Smooth muscle cell (in vitro differentiated cells): ENCODE measurements around the gene TMEM163. TPM values are rescaled to one million over a fixed set of nuclear protein-coding genes. Genes with fewer than 3 reads are reported as not detected.

Experiments
- DNase-seq: peaks from one replicate; lab custom pipeline; 2025; ENCODE audit not compliant: unreplicated experiment; lab: John Stamatoyannopoulos, UW
- H2AFZ ChIP-seq: fragments of 200-600 bp; sonication (generic); 2 replicates; pipeline ENCODE4 v1.6.0; 2016; ENCODE audit warnings: antibody characterized with exemption, low read depth, mild to moderate bottlenecking
- H3F3A ChIP-seq: fragments of 200-600 bp; sonication (generic); 2 replicates; pipeline ENCODE4 v1.6.0; 2017; ENCODE audit warnings: antibody characterized with exemption, low read depth
- H3K27ac ChIP-seq: fragments of 200-600 bp; sonication (generic); 2 replicates; pipeline ENCODE4 v1.5.1; 2016; ENCODE audit warnings: low read depth, mild to moderate bottlenecking
- H3K27me3 ChIP-seq: fragments of 200-600 bp; sonication (generic); 2 replicates; pipeline ENCODE4 v1.6.1; 2016; ENCODE audit warnings: low read depth, mild to moderate bottlenecking
- H3K36me3 ChIP-seq: fragments of 200-600 bp; sonication (generic); 2 replicates; pipeline ENCODE4 v1.5.1; 2016; ENCODE audit warnings: low read depth
- H3K4me1 ChIP-seq: fragments of 200-600 bp; sonication (generic); 2 replicates; pipeline ENCODE4 v1.5.1; 2016; ENCODE audit warnings: low read depth
- H3K4me2 ChIP-seq: fragments of 200-600 bp; sonication (generic); 2 replicates; pipeline ENCODE4 v1.6.0; 2016; ENCODE audit warnings: mild to moderate bottlenecking
- H3K4me3 ChIP-seq: fragments of 200-600 bp; sonication (generic); 2 replicates; pipeline ENCODE4 v1.5.1; 2016; ENCODE audit warnings: mild to moderate bottlenecking
- H3K79me2 ChIP-seq: fragments of 200-600 bp; sonication (generic); 2 replicates; pipeline ENCODE4 v1.6.0; 2016; ENCODE audit warnings: low read depth, mild to moderate bottlenecking
- H3K9ac ChIP-seq: fragments of 200-600 bp; sonication (generic); 2 replicates; pipeline ENCODE4 v1.6.0; 2016; ENCODE audit warnings: low read depth
- H3K9me3 ChIP-seq: fragments of 200-600 bp; sonication (generic); replicated peaks from 2 replicates; pipeline ENCODE4 v1.5.1; 2016; ENCODE audit warnings: low read depth
- H4K20me1 ChIP-seq: fragments of 200-600 bp; sonication (generic); 2 replicates; pipeline ENCODE4 v1.6.0; 2016; ENCODE audit warnings: low read depth
- CTCF ChIP-seq: fragments of 200-600 bp; sonication (generic); IDR thresholded peaks from 2 replicates; pipeline ENCODE4 v1.5.1; 2017; ENCODE audit warnings: borderline replicate concordance, mild to moderate bottlenecking, antibody characterized with exemption; ENCODE audit not compliant: insufficient read depth, poor library complexity, severe bottlenecking
- WGBS: methylation state at CpG from one replicate; pipeline ENCODE4 v1.1.7; 2016; ENCODE audit warnings: low lambda C conversion rate; 5-methylcytosine and 5-hydroxymethylcytosine counted together
- polyA plus RNA-seq: library from polyadenylated mRNA; unstranded; fragments of >200 nt; fragmentation: Nextera tagmentation; extraction: Ambion mirVana; gene quantifications from 2 replicates; pipeline ENCODE4 v1.2.1, GENCODE V29; 2016
- total RNA-seq: library from RNA; depleted of rRNA; stranded (reverse); fragments of >200 nt; gene quantifications from 2 replicates; pipeline ENCODE4 v1.2.3, GENCODE V29; 2014

Gene TMEM163
- total and polyA plus RNA-seq, 2 experiments from 2014 or later, result 0.31 TPM; not detected in 1

GRCh38 chr2:134446383-134447017 lies 272.3 kb downstream of the TMEM163 start:
- H3K4me2 ChIP-seq, result peak overlapping the region; percentile 62

GRCh38 chr2:134445985-134446382 lies 272.8 kb downstream of the TMEM163 start:
- no peak overlapping the region for H3K4me3 ChIP-seq
- no peaks in the 10 kb centered on the region for H3K9me3 ChIP-seq
- H3K27ac ChIP-seq, result no peak overlapping the region
- WGBS, result 93% methylated on average over 11 of the region's 11 CpGs
- H3K79me2 ChIP-seq, result no peaks in the 10 kb centered on the region
- H3K4me2 ChIP-seq, result no peak overlapping the region
- peaks cover 3% of the 10 kb centered on the region for H4K20me1 ChIP-seq
- H3F3A ChIP-seq, result no peaks in the 10 kb centered on the region
- no peaks in the 10 kb centered on the region for H3K36me3 ChIP-seq
- no peak for TF ChIP-seq CTCF
- no peak overlapping the region for H2AFZ ChIP-seq
- H3K27me3 ChIP-seq, result no peaks in the 10 kb centered on the region
- DNase-seq, result no peak
- H3K4me1 ChIP-seq, result no peaks in the 10 kb centered on the region
- H3K9ac ChIP-seq, result no peak overlapping the region

More at GRCh38 chr2:134446383-134447017, 272.3 kb downstream of the TMEM163 start:
- Histone ChIP-seq H3K4me3 (no peak overlapping the region), H3K79me2 (no peaks in the 10 kb centered on the region), H3K9ac (no peak overlapping the region), H3K36me3 (no peaks in the 10 kb centered on the region), H3K27me3 (no peaks in the 10 kb centered on the region), H3K27ac (no peak overlapping the region), H3K9me3 (no peaks in the 10 kb centered on the region), H2AFZ (no peak overlapping the region), H3K4me1 (no peaks in the 10 kb centered on the region), H3F3A (no peaks in the 10 kb centered on the region), H4K20me1 (peaks cover 6% of the 10 kb centered on the region)
- DNase-seq, result peak; percentile 5
- WGBS, result 57% methylated on average over 8 of the region's 8 CpGs
- no peak for TF ChIP-seq CTCF

DNA sequence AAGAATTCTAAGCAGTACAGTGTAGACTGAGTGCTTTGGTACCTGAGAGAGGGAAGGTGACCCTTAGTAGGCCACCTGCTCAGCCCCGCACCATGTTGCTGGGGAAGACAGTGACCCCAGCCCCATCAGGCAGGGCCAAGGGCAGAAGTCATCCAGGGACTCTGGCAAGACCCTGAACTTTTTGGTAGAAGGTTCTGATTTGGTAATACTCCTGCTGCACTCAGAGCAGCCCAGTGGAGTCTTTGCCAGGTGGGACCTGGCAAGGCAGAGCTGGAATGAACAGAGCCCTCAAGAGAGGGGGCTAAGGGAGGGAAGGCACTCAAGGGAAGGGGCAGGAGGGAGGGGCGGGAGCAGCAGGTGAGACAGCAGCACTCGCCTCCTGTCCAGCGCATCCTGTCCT lies 273.7 kb downstream of the TMEM163 start:
- no peaks in the 10 kb centered on the region for H3F3A ChIP-seq
- no peak overlapping the region for H3K4me3 ChIP-seq
- H2AFZ ChIP-seq, result no peak overlapping the region
- no peaks in the 10 kb centered on the region for H3K9me3 ChIP-seq
- H3K9ac ChIP-seq, result no peak overlapping the region
- peaks cover 3% of the 10 kb centered on the region for H4K20me1 ChIP-seq
- H3K36me3 ChIP-seq, result no peaks in the 10 kb centered on the region
- 96% methylated on average over 4 of the region's 4 CpGs for WGBS
- TF ChIP-seq CTCF, result no peak
- DNase-seq, result no peak
- no peak overlapping the region for H3K4me2 ChIP-seq
- no peaks in the 10 kb centered on the region for H3K79me2 ChIP-seq
- no peaks in the 10 kb centered on the region for H3K4me1 ChIP-seq
- H3K27me3 ChIP-seq, result no peaks in the 10 kb centered on the region
- H3K27ac ChIP-seq, result no peak overlapping the region
